Calu3 (cell line): ENCODE data around the gene CDK17. TPM values are rescaled to one million over a fixed set of nuclear protein-coding genes. Genes with fewer than 3 reads are reported as not detected.

ENCODE experiments used
- BruUV-seq: library from RNA; stranded (reverse); fragments of 400-500 nt; replicated peaks from 2 replicates; lab custom pipeline; 2021; lab: Mats Ljungman, UMichigan
- CTCF ChIA-PET: fragments of 300-600 bp; sonication (Branson Sonifier 250); formaldehyde crosslinking; loops from one replicate; lab custom pipeline; 2022; ENCODE audit warnings: antibody characterized with exemption; lab: Charles Lee
- DNase-seq: peaks from one replicate; pipeline ENCODE4 v3.0.0; 2022
- H3K27ac Mint-ChIP-seq: one replicate; pipeline ENCODE4 v1.8.0; 2022; ENCODE audit warnings: mixed read lengths; ENCODE audit not compliant: unreplicated experiment
- H3K27me3 Mint-ChIP-seq: one replicate; pipeline ENCODE4 v1.8.0; 2022; ENCODE audit warnings: mixed read lengths; ENCODE audit not compliant: unreplicated experiment
- H3K36me3 Mint-ChIP-seq: one replicate; pipeline ENCODE4 v1.8.0; 2022; ENCODE audit warnings: mild to moderate bottlenecking, moderate library complexity, mixed read lengths; ENCODE audit not compliant: insufficient read depth, unreplicated experiment
- H3K4me1 Mint-ChIP-seq: one replicate; pipeline ENCODE4 v1.8.0; 2022; ENCODE audit warnings: mild to moderate bottlenecking, low read depth, mixed read lengths; ENCODE audit not compliant: unreplicated experiment
- H3K4me3 Mint-ChIP-seq: one replicate; pipeline ENCODE4 v1.8.0; 2022; ENCODE audit warnings: mild to moderate bottlenecking, low read depth, moderate library complexity, mixed read lengths; ENCODE audit not compliant: unreplicated experiment
- H3K9me3 Mint-ChIP-seq: one replicate; pipeline ENCODE4 v1.8.0; 2022; ENCODE audit warnings: low read depth, mixed read lengths; ENCODE audit not compliant: unreplicated experiment
- CTCF ChIP-seq: fragments of 200-600 bp; IDR thresholded peaks from one replicate; pipeline ENCODE4 v1.8.0; 2022; ENCODE audit warnings: antibody characterized with exemption; ENCODE audit not compliant: unreplicated experiment
- intact Hi-C: fragments of 100-400 bp; cut with micrococcal nuclease; formaldehyde crosslinking; loops from one replicate; pipeline ENCODE4 v1.10.0; 2022; ENCODE audit not compliant: unreplicated experiment
- total RNA-seq: library from RNA; stranded (reverse); gene quantifications from 2 replicates; pipeline ENCODE4 v1.2.3, GENCODE V29; 2022

CDK17 gene
- total RNA-seq, 1 experiment from 2014 or later: 28.8 TPM

GRCh38 chr12:96265400-96265799, 134.8 kb downstream of the CDK17 start:
- TF ChIP-seq CTCF: no peak
- CTCF ChIA-PET: no interaction called here
- no peak overlapping the region for H3K27ac Mint-ChIP-seq
- no peaks in the 10 kb centered on the region for H3K27me3 Mint-ChIP-seq
- intact Hi-C loops: loop anchor here (10.0 kb wide), 1 partner anchor 129 kb away; no protein-coding TSS in a partner anchor
- peaks cover 12% of the 10 kb centered on the region for H3K36me3 Mint-ChIP-seq
- no peaks in the 10 kb centered on the region for H3K9me3 Mint-ChIP-seq
- no peaks in the 10 kb centered on the region for H3K4me1 Mint-ChIP-seq
- no TSS peak for BruUV-seq
- no peak overlapping the region for H3K4me3 Mint-ChIP-seq
- DNase-seq: no peak

DNA sequence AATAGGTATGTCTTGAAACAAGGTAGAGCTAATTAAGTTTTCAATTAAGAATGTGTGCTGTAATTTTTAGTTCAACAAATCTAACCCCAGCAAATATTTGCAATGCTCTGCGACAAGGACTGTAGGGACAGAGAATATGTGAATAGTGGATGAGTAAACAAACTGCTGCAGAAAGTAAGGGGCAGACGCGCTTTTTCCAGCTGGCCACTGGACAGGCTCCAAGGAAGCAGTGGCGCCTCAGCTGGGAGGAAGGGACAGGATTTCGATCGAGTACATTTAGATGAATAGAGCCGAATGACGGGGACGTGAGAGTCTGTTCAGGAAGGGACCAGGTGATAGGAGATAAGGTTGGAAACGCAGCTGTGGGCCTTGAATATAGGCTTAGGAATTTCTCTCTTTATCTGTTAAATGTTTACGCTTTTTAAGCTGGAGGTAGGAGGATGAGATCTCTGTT, 136.8 kb downstream of the CDK17 start:
- Mint-ChIP-seq H3K27ac (no peak overlapping the region), H3K4me3 (no peak overlapping the region), H3K36me3 (peaks cover 16% of the 10 kb centered on the region), H3K27me3 (no peaks in the 10 kb centered on the region), H3K4me1 (no peaks in the 10 kb centered on the region), H3K9me3 (no peaks in the 10 kb centered on the region)
- intact Hi-C loops: loop anchor here (10.0 kb wide), 1 partner anchor 131 kb away; no protein-coding TSS in a partner anchor
- CTCF ChIA-PET: no interaction called here
- DNase-seq: no peak
- no TSS peak for BruUV-seq
- no peak for TF ChIP-seq CTCF

- intact Hi-C loops: loop anchor here (10.0 kb wide), 1 partner anchor 133 kb away; no protein-coding TSS in a partner anchor
- no TSS peak for BruUV-seq
- H3K27ac Mint-ChIP-seq: no peak overlapping the region
Measured at GRCh38 chr12:96261557-96261956, 138.7 kb downstream of the CDK17 start.

DNA sequence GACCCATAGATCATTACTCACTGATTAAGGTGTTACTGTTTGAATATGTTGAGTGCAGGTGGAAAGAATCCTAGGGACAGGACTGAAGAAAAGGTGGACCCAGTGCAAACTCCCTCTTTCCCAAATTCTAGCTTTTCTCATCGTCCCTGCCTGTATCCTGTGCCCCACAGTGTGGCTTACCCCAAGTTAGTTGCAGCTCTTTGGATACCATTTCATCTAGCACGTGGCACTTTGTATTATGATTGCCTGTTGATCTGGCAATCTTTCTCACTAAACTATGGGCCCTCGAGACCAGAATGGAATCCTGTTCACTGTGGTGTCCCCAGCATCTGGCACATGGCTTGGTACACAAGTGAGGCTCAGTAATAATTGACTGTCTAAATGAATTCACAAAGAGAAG, 139.6 kb downstream of the CDK17 start:
- no peaks in the 10 kb centered on the region for H3K4me1 Mint-ChIP-seq
- H3K27me3 Mint-ChIP-seq: no peaks in the 10 kb centered on the region
- no peaks in the 10 kb centered on the region for H3K9me3 Mint-ChIP-seq
- CTCF ChIA-PET: no interaction called here
- TF ChIP-seq CTCF: no peak
- H3K27ac Mint-ChIP-seq: no peak overlapping the region
- intact Hi-C loops: loop anchor here (10.0 kb wide), 1 partner anchor 134 kb away; no protein-coding TSS in a partner anchor
- BruUV-seq: no TSS peak
- peaks cover 16% of the 10 kb centered on the region for H3K36me3 Mint-ChIP-seq
- no peak for DNase-seq
- no peak overlapping the region for H3K4me3 Mint-ChIP-seq

More at GRCh38 chr12:96261557-96261956, 138.7 kb downstream of the CDK17 start:
- Mint-ChIP-seq H3K36me3 (peaks cover 16% of the 10 kb centered on the region), H3K27me3 (no peaks in the 10 kb centered on the region), H3K4me3 (no peak overlapping the region), H3K9me3 (no peaks in the 10 kb centered on the region), H3K4me1 (no peaks in the 10 kb centered on the region)
- CTCF ChIA-PET: no interaction called here
- DNase-seq: no peak
- TF ChIP-seq CTCF: no peak
